Adipocyte (in vitro differentiated cells): ENCODE measurements around the gene AVEN.

Experiments used
- DNase-seq: peaks from one replicate; pipeline ENCODE4 v3.0.0-alpha.2; 2015; ENCODE audit warnings: low read depth
- H3K27me3 ChIP-seq: replicated peaks from 2 replicates; pipeline ENCODE4 v1.7.0; 2013; ENCODE audit warnings: mild to moderate bottlenecking, low read length, moderate library complexity; ENCODE audit not compliant: control insufficient read depth, insufficient read depth
- H3K36me3 ChIP-seq: 2 replicates; pipeline ENCODE4 v1.7.0; 2013; ENCODE audit warnings: low read length, mild to moderate bottlenecking, moderate library complexity; ENCODE audit not compliant: control insufficient read depth, insufficient read depth, severe bottlenecking
- H3K4me1 ChIP-seq: 2 replicates; pipeline ENCODE4 v1.7.0; 2013; ENCODE audit warnings: mild to moderate bottlenecking, low read length, moderate library complexity; ENCODE audit not compliant: control insufficient read depth, insufficient read depth
- H3K4me3 ChIP-seq: 2 replicates; pipeline ENCODE4 v1.7.0; 2013; ENCODE audit warnings: mild to moderate bottlenecking, low read length, moderate library complexity
- H3K9ac ChIP-seq: 2 replicates; pipeline ENCODE4 v1.7.0; 2013; ENCODE audit warnings: mild to moderate bottlenecking, low read length, moderate library complexity
- H3K9me3 ChIP-seq: 2 replicates; pipeline ENCODE4 v1.7.0; 2013; ENCODE audit warnings: mild to moderate bottlenecking, low read length, moderate library complexity; ENCODE audit not compliant: control insufficient read depth

Gene AVEN

DNA sequence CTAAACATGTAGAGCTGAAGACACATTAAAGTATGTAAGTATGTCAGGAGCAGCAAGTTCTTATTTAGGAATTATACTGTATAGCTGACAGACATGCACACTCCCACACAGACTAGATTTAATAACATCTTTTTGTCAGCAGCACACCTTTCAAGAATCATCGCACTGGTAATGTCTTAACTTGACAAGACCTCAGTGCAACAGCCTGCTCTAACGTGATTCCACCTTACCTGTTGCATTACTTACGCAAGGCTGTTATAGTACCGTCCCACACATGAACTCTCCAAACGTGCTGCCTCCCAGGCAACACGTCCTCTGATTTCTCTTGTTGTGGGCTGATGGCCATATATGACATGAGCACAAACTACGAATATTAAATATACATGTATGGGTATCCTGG, 58.8 kb downstream of the AVEN start:
- no peaks in the 10 kb centered on the region for H3K27me3 ChIP-seq
- no peaks in the 10 kb centered on the region for H3K9me3 ChIP-seq
- no peak for DNase-seq
- no peak overlapping the region for H3K9ac ChIP-seq
- peaks cover 10% of the 10 kb centered on the region for H3K4me1 ChIP-seq
- H3K36me3 ChIP-seq: no peaks in the 10 kb centered on the region
- no peak overlapping the region for H3K4me3 ChIP-seq

DNA sequence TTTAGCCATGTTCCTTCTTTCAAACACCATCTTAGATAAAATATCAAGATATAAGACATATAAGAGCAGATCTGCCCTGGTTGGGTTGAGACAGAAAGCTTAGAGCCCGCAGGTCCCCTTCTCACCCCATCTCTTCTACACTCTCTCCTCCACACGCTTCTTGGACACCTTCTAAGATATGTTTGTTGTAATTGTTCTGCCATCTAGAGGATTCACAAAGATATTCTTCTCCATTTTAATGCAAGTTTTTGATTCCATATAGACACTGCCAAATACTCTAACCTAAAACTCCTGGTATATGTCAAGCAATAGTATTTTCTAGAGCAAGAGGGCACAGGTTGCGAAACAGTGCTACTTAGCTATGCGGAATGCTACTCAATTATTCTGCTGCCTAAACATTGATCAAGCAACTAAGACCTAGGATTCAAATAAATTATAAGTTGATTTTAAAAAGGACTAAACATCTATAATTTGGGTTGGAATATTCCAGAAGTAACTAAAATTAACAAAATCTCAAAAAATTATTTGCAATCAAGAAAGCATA, 63.9 kb downstream of the AVEN start:
- H3K36me3 ChIP-seq: no peaks in the 10 kb centered on the region
- no peak overlapping the region for H3K9ac ChIP-seq
- no peaks in the 10 kb centered on the region for H3K9me3 ChIP-seq
- peaks cover 6% of the 10 kb centered on the region for H3K4me1 ChIP-seq
- peak; percentile 44 for DNase-seq
- no peak overlapping the region for H3K4me3 ChIP-seq
- H3K27me3 ChIP-seq: no peaks in the 10 kb centered on the region

DNA sequence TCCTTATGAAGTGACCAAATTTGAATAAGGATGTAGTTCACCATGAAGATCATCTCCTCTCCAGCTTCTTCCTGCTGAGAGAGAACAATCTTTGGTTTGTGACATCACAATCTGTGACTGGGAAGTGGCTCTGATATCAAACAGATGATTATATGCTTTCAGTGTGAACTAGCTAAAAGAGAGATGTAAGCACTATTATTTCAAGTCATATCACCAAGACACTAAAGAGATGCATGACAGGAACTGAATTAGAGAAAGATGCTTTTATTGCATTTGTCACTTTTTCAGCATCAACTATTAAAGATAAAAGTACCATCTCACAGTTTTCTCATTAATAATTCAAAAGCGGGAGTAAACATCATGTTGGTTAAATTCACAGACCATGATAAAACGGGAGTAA, 67.2 kb downstream of the AVEN start:
- Histone ChIP-seq H3K9ac (no peak overlapping the region), H3K27me3 (no peaks in the 10 kb centered on the region), H3K4me1 (peaks cover 6% of the 10 kb centered on the region), H3K4me3 (no peak overlapping the region), H3K9me3 (no peaks in the 10 kb centered on the region), H3K36me3 (no peaks in the 10 kb centered on the region)
- no peak for DNase-seq

DNA sequence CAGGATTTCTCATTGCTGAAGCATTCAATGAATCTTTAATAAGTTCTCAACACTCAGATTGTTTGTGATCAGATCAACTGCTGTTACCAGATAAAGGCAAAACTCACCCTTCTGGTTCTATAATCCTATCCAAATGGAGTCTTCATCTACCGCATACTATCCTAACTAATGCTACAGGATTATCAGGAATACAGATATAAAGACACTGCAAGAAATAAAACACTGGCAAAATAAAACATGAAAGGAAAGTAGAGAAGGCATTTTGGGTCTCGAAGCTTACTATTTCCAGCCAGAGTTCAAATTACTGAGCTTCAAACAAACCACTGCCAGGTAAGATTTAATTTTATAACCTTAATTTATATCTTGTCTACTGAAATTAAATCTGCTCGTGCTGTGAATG, 70.2 kb downstream of the AVEN start:
- DNase-seq: no peak
- H3K27me3 ChIP-seq: no peaks in the 10 kb centered on the region
- no peaks in the 10 kb centered on the region for H3K36me3 ChIP-seq
- no peaks in the 10 kb centered on the region for H3K9me3 ChIP-seq
- H3K9ac ChIP-seq: no peak overlapping the region
- no peak overlapping the region for H3K4me3 ChIP-seq
- H3K4me1 ChIP-seq: peaks cover 4% of the 10 kb centered on the region

DNA sequence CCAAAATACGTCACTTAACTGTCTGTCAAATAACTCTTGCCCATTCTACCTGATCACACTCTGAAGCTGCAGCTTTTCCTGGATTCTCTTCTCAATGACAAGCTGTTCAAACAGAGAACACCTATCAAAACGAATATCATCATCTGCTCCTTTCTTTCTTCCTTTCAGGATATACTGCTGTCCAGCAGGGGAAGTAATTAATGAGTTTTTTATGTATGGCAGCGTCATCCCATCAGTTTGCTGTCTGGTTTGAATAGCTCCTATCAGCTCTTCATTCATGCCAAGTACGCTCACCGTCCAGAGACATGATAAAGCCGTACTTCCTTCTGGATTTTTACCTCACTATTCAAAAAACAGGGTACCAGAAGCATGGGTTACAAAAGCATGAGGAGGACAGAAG, 70.8 kb downstream of the AVEN start, which contains the start of gene CHRM5:
TSS of gene CHRM5 (plus strand) at position 274 of the 400 bp plus-strand sequence. CDS start 94,221 bp downstream, outside the sequence.
- H3K4me3 ChIP-seq: no peak within 1 kb of the TSS
- H3K9ac ChIP-seq: no peak within 1 kb of the TSS
- no peaks in the 10 kb centered on the region for H3K9me3 ChIP-seq
- no peaks in the 10 kb centered on the region for H3K36me3 ChIP-seq
- no peak for DNase-seq
- H3K27me3 ChIP-seq: no peaks in the 10 kb centered on the region
- H3K4me1 ChIP-seq: peaks cover 4% of the 10 kb centered on the region

DNA sequence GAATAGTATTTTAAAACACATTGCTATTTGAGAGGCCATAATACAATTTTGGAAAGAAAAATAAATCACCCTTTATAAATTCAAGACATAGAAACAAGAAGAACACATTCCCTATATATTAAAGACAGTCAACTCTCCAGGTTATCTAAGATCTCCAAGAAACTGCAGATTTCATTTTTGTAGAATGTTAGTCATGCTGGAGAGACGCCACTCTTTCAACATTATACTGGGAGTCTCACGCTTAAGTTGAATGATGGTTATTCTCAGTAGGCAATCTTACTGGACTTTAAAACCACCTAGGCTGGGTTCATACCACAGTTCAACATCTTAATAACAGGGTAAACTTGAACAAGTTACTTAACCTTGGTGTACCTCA, 74.4 kb downstream of the AVEN start:
- Histone ChIP-seq H3K4me1 (peaks cover 4% of the 10 kb centered on the region), H3K4me3 (no peak overlapping the region), H3K36me3 (no peaks in the 10 kb centered on the region), H3K9ac (no peak overlapping the region), H3K27me3 (no peaks in the 10 kb centered on the region), H3K9me3 (no peaks in the 10 kb centered on the region)
- DNase-seq: no peak

DNA sequence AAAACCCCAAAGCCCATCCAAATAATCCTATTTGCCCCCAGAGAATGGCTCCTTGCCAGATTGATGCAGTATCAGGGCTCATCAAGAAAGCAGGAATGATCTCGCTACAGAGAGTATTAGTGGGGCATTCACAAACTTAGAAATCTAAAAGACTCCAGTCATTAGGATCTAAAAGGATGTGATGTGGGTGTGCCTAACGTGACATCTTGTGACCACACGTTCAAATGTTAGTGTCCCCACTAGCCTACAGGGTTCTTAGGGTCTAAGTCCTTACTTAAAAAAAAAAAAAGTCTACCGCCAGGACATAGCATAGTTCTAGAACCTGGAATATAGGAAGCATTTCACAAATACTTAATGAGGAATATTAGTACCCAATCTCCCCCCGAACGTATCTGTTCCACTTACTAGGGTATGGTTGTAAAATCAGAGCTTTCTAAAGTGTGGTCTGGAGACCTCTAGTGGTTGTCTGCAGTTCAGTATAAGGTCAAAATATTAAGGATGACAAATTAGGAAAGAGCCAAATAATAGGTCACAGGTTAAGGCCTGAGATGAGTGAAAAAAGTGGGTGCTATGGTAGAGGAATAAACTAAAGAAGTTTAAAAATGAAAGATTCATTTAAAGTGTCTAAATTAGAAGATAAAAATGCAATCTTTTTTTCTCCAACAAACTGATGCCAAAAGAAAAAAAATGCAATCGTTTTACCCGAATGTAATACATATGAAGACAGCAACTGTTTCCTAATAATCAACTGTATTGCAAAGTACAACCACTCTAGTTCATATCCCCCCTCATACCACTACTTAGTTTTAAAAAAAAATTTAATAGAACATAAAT, 75.0 kb downstream of the AVEN start:
- Histone ChIP-seq H3K27me3 (no peaks in the 10 kb centered on the region), H3K36me3 (no peaks in the 10 kb centered on the region), H3K9ac (no peak overlapping the region), H3K9me3 (no peaks in the 10 kb centered on the region), H3K4me1 (peaks cover 4% of the 10 kb centered on the region), H3K4me3 (no peak overlapping the region)
- peak; percentile 46 for DNase-seq

DNA sequence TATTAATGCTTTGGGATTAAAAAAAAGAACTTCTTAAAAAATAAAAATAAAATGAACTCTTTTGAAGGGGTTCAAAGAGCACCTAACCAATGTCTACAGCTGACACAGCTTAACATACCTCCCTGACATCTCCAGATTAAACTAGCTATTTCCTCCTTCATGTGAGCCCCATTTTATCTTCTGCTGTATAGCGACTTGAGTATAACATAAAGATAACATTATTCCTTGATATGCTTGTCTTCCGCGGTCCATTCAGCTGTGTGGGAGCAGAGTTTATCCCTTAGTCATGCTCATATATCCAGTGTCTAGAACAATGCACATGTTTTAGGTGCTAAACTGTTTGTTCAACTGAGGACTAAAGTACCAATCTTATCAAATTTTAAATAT, 78.5 kb downstream of the AVEN start:
- H3K9me3 ChIP-seq: no peaks in the 10 kb centered on the region
- no peaks in the 10 kb centered on the region for H3K36me3 ChIP-seq
- DNase-seq: no peak
- H3K9ac ChIP-seq: no peak overlapping the region
- no peak overlapping the region for H3K4me3 ChIP-seq
- peaks cover 4% of the 10 kb centered on the region for H3K4me1 ChIP-seq
- H3K27me3 ChIP-seq: no peaks in the 10 kb centered on the region

DNA sequence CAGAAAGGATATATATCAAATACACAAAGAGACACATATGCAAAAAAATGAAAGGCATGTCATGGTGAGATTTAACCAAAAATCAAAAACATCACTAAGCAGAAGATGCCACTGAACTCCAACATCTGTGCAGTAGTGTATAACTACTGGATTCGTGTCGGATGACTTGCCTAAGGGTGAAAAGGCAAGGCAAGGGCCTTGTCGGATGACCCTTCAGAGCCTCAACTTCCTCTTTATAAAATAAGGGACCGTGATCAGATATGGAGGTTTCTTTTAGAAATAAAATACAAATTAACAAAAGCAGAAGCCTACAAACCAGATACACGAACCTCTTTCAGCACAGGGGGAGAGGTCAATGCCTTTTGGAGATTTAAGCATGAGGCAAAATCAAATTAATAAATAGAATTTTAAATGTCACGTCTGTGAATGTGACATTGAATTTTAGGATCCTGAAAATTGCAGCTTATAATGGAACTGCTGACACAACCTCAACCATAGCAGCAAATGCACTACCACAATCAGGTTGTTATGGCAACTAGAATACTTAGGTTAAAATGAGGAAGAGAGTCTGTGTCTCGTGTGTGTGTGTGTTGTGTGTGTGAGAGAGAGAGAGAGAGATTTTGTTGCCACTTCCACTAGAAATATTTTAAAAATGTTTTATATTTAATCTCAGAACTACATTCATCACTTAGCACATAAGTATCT, 79.0 kb downstream of the AVEN start:
- H3K4me3 ChIP-seq: no peak overlapping the region
- H3K9me3 ChIP-seq: no peaks in the 10 kb centered on the region
- H3K9ac ChIP-seq: no peak overlapping the region
- DNase-seq: no peak
- H3K36me3 ChIP-seq: no peaks in the 10 kb centered on the region
- peaks cover 4% of the 10 kb centered on the region for H3K4me1 ChIP-seq
- H3K27me3 ChIP-seq: no peaks in the 10 kb centered on the region

DNA sequence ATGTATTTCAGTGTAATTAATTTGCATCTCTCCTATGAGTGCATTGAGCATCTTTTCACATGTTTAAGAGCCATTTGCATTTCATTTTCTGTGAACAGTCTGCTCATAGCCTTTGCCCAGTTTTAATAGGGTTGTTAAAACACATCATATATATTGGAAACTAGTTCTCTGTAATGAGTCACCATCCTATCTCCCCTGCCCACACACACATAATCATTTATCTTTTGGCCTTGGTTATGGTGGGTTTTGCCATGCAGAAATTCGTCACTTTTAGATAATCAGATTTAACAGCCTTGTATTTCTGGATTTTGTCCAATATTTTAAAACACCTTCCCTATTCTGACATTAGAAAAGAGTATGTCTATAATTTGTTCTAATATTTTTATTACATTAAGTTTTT, 82.6 kb downstream of the AVEN start:
- Histone ChIP-seq H3K36me3 (no peaks in the 10 kb centered on the region), H3K27me3 (no peaks in the 10 kb centered on the region), H3K9me3 (no peaks in the 10 kb centered on the region), H3K4me3 (no peak overlapping the region), H3K9ac (no peak overlapping the region), H3K4me1 (no peaks in the 10 kb centered on the region)
- DNase-seq: no peak

DNA sequence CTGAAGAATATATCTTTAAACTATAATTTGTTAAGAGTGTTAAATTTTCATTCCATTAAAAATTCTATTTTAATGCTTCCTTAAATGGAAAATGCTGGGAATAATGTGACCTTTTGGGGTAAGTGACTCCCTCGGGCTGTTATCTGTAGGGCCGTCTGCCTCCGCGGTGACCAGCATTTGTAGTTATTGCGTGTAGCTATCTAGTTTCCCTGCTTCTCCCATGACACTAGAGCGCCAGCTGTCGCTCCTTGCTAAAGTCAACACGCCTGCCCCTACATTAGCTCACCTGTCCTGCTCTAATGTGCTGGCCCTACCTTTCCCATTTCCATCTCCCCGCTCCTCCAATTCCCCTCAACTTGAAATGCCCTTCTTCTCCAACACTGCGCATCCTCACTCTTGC, 83.1 kb downstream of the AVEN start:
- no peak for DNase-seq

More for the DNA sequence above, 83.1 kb downstream of the AVEN start:
- H3K9ac ChIP-seq: no peak overlapping the region
- H3K9me3 ChIP-seq: no peaks in the 10 kb centered on the region
- no peaks in the 10 kb centered on the region for H3K27me3 ChIP-seq
- no peaks in the 10 kb centered on the region for H3K36me3 ChIP-seq
- no peak overlapping the region for H3K4me3 ChIP-seq
- no peaks in the 10 kb centered on the region for H3K4me1 ChIP-seq
